ENCODE results near the gene PLCH2. TPM values are rescaled to one million over a fixed set of nuclear protein-coding genes. Genes with fewer than 3 reads are reported as not detected.

Gene PLCH2
- total RNA-seq, 4 donors from 2014 or later, result 0.16 to 1.7 (median 0.44) TPM

- DNase-seq (ENCODE audit: low spot score), result no peak
- ATAC-seq (ENCODE audit: low FRiP score), result no peak
- no peak for TF ChIP-seq CTCF (IDR thresholded peaks at IDR 0.05)
Measured at GRCh38 chr1:2501041-2501819, 25.1 kb downstream of the PLCH2 start.

GRCh38 chr1:2501820-2502119 lies 25.7 kb downstream of the PLCH2 start:
- ATAC-seq (ENCODE audit: low FRiP score) (no peak), DNase-seq (ENCODE audit: low spot score) (no peak)
- TF ChIP-seq CTCF (IDR thresholded peaks at IDR 0.05), result no peak

GRCh38 chr1:2502210-2502609 lies 26.1 kb downstream of the PLCH2 start:
- no peak for ATAC-seq (ENCODE audit: low FRiP score)
- no peak for DNase-seq (ENCODE audit: low spot score)
- no peak for TF ChIP-seq CTCF (IDR thresholded peaks at IDR 0.05)

- TF ChIP-seq CTCF (IDR thresholded peaks at IDR 0.05), result no peak
- ATAC-seq (ENCODE audit: low FRiP score) (no peak), DNase-seq (ENCODE audit: low spot score) (no peak)
Measured at GRCh38 chr1:2502661-2503553, 26.8 kb downstream of the PLCH2 start.

GRCh38 chr1:2503554-2504224 lies 27.6 kb downstream of the PLCH2 start:
- no peak for TF ChIP-seq CTCF (IDR thresholded peaks at IDR 0.05)
- ATAC-seq (ENCODE audit: low FRiP score), result no peak
- DNase-seq (ENCODE audit: low spot score), result no peak

- ATAC-seq (ENCODE audit: low FRiP score) (no peak), DNase-seq (ENCODE audit: low spot score) (no peak)
- no peak for TF ChIP-seq CTCF (IDR thresholded peaks at IDR 0.05)
Measured at GRCh38 chr1:2504225-2504948, 28.3 kb downstream of the PLCH2 start.

All from omental fat pad (tissue), 4 donors.